HG02798 (cell line): ENCODE data around the gene CLDN7.

Source experiments
- ATAC-seq: cut with Tn5 transposase; IDR thresholded peaks from one replicate; pipeline ENCODE4 v1.9.1; 2021; ENCODE audit warnings: mild to moderate bottlenecking; ENCODE audit not compliant: unreplicated experiment, poor library complexity

The CLDN7 gene

DNA sequence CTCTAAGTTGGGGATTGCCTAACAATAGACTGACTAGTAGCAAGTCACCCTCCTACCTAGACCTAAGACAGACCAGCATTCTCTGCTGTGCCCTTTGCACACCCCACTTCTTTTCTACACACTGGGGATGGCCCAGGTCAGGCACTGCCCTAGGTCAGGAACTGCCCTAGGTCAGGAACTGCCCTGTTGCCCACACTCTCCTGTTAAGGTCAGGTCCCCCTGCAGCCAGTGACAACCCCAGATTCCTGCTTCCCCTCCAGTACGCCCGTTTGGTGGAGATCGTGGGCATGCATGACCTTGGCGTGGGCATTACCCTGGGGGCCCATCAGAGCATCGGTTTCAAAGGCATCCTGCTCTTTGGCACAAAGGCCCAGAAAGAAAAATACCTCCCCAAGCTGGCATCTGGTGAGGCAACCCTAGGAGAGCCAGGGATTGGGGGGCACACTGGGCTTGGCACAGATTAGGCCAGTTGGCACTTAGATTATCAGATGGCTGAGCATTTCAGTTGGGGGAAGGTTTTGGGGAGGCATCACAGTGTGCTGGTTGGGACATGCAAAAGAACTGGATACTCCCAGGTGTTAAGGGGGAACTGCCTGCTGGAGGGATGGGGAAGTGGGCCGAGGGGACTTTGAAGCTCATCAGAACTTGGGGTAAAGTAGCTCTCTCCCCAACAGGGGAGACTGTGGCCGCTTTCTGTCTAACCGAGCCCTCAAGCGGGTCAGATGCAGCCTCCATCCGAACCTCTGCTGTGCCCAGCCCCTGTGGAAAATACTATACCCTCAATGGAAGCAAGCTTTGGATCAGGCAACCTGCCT, 40.8 kb downstream of the CLDN7 start:
- no peak for ATAC-seq

DNA sequence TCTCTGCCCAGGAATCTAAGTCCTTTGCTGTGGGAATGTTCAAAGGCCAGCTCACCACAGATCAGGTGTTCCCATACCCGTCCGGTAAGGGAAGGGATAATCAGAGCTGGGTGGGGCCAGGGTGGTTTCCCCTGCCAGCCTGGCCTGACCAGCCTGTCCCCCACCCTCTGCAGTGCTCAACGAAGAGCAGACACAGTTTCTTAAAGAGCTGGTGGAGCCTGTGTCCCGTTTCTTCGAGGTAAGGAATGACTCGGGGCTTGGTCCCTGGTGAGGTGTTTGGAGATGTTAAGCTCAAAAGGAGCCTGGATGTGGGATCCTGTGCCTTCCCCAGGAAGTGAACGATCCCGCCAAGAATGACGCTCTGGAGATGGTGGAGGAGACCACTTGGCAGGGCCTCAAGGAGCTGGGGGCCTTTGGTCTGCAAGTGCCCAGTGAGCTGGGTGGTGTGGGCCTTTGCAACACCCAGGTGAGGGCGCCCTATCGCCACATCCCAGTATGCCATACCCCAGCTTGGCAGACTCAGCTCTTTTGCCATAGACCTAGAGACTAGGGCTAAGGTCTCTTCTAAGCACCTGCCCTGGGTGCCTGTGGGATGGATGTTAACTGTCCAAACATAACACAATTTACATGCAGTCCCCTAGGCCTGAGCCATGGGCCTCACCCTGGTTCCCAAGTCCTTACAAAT, 41.5 kb downstream of the CLDN7 start:
- no peak for ATAC-seq

DNA sequence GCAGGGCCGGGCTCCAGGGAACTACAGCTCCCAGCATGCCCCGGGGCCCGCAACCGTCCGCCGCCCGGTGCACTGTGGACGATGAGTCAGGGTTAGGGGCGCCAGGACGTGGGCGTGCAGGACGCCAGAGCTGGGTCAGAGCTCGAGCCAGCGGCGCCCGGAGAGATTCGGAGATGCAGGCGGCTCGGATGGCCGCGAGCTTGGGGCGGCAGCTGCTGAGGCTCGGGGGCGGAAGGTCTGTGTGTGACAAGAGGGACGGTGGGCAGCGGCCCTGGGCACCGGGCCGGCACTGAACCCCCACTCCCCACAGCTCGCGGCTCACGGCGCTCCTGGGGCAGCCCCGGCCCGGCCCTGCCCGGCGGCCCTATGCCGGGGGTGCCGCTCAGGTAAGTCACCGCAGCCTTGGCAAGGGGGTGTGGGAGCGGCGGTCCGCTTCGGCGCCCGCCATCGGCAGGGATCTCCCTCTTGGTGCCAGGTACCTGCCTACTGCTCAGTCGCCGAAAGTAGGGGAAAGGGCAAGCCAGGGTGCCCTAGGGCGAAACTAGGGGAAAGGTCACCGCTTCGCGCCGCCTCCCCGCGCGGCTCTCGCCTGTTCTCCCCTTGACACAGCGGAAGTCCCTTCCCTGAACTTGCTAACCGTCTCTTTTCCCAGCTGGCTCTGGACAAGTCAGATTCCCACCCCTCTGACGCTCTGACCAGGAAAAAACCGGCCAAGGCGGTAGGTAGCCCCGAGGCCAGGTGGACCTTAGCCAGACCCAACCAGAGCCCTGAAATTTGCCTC, 42.3 kb downstream of the CLDN7 start, which contains the start of the genes ACADVL and DLG4:
TSS of gene ACADVL (plus strand) at position 127 of the 781 bp plus-strand sequence. CDS start at position 174, 47 bp downstream.
TSS of gene DLG4 (minus strand) at position 25 of the 781 bp plus-strand sequence.
- ATAC-seq, result peak; percentile 62

DNA sequence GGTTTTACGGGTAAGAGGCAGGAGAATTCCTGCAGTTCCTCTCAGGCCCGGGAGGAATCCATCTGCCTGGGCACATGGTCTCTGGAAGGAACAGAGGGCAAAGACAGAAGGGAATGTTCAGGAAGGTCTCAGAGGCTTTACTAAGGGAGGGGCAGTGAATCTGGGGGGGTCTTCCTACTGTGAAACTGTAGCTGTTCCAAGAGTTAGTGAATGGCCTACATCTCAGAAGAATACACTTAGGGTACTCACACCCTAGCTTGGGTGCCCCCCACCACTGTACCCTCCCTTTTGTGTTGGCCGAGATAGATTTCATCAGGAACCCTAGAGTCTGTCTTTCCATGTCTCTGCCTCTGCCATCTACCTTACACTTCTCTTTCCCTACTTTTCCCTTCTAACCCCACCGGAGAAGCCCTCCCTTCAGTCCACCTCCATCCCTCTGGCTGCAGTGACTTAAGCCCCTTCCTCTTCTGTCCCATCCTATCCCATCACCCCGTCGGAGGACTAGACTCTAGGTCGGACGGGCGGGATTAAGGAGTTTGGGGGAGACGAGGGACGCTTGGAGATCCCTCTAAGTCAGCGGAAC, 43.0 kb downstream of the CLDN7 start:
- ATAC-seq, result no peak

DNA sequence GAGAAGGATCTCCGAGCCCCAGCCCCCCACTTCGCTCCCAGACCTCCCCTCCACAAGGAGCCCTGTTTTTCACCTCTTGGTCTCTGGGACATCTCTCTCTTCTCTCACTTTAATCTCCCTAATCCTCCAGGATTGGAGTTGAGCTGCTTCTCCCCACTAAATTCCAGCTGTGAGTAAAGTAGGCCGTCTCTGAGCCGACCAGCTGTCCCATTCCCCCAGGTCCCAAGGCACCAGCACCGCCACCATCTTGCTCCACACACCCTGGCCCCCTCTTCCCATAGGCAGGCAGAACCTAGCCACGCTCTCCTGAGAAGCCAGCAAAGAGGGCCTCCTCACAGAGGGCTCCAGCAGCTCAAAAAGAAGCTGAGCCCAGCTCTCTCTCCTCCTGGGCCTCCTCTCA, 43.5 kb downstream of the CLDN7 start:
- no peak for ATAC-seq

DNA sequence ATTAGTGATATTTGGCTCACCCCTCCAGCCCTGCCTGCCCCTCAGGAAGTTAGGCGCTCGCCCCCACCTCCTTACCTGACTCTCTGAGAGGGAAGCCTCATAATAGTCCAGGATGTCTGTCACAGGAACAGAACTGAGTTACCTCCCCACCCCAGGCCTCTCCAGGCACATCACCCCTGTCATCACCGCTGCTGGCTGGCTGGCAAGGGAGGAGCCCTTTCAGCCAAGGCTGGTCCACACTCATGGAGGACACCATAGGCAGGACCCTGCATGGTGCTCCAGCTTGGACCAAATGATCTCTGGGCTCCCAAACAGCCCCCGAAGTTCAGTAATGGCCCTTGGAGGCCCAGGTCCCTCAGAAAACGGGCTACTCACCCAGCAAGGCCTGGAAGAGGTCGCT, 44.1 kb downstream of the CLDN7 start:
- ATAC-seq, result no peak

DNA sequence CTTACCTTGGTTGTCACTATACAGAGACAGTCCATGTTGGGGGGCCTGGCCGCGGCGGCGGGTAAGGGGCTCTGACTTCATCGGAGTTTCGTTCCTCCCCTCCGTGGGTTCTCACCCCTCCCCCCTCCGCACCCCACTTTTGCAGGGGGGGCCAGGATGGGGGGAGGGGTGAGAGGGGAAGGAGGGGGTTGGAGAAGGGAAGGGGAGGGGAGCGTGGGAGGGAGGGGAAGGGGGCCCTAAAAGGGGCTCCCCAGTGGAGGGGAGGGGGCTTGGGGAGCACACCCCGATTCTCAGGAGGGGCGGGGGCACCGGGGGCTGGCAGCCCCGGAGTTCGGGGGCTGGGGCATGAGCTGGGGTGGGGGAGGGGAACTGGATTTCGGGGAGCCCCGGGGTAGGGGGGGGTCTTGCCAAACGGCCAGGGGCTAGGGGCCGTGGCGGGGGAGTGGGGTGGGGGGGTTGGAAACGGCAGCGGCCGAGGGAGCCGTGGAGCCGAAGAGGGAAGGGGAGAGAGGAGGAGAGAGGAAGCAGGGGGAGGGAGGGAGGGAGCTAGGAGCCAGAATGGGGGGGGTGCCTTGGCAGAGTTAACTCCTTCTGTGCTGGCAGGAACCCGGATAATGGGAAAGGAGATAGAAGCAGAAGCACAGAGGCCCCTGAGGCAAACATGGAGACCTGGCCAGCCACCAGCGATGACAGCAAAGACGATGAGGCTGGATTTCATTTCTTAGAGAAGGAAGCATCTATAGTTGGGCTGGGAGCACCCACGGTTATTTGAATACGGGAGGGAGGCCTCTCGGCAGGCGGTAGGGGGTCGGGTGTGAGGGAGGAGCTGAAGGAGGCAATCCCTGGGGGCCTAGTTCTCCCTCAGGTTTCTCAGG, 44.9 kb downstream of the CLDN7 start:
- no peak for ATAC-seq

DNA sequence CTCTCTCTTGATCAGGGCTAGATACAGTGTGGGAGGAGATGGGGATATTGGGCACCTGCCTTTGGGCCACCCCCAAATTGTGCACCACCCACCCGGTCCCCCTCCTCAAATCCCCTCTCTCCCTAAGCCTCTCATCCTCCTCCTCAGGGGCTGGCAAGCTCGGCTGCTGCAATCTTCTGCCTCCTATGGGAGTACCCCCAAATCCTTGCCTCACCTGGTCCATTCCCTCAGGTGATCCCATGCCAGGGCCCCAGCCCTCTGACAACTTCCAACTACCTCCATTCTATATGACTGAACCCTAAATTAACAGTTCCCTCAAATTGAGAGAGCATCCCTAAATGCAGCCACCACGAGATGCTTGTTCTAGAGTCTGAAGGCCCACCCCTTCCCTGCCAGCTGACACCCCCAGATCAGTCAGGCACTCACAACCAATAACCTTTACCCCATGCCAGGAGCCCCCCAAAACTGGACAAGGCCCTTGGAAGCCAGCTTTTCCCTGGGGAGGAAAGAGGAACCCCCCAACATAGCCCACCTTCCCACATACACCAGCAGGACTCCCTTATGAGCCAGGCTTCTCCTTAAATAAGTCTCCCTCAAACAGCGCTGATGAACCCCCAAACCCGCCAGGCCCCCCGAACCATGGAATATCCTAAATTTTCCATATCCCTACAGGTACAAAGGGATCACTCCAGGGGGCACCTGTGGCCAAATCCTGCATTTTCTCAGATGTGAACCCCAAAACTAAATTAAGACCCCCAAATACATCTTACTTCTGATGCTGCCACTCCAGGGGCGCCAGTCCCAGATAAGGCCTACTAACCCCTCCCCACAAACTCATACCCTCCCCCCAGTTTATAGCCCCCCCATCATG, 45.8 kb downstream of the CLDN7 start:
- no peak for ATAC-seq

DNA sequence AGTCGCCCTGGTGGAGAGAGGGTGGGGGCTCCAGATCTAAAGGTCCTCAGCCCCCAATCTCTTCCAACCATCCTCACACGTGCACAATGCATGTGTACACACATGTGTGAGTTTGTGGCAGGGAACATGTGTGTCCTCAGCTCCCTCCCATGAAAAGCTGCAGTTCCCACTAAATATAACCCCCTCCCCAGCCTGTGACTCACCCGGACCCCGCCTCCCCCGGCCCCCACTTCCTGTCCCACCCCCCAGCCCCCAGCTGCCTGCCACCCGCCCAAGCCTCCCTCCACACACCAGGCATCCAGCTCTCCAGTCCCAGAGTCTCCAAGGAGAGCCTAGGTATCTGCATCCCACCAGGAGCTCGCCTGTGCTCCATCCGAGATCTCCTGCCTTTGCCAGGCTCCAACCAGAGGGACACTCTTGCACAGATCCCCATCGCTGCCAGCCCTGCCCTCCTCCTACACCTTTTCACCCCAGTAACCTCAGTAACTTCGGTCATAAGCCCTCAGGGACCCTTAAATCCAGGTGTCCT, 46.6 kb downstream of the CLDN7 start:
- ATAC-seq, result no peak

DNA sequence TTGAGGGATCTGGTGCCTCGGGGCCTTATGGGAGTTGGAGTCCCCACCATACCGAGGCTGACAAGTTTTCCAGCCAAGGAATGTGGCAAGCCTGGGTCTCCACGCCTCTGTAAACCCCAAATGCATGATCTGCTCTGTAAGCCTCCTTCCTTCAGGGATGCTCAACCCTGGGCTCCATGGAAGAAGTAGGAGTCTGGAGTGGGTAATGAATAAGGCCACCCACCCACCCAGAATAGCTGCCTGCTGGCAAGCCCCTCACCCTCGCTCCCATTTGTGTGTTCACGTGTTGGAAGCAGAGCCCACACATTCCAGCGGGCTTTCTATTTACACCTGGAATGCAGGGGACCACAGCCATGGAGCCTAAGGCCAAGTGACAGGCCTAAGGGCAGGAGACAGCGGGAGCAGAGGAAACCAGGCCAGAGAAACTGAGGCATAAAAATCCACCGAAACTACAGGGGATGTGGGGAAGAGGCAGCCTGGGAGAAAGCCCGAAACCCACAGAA, 47.1 kb downstream of the CLDN7 start:
- ATAC-seq, result no peak

DNA sequence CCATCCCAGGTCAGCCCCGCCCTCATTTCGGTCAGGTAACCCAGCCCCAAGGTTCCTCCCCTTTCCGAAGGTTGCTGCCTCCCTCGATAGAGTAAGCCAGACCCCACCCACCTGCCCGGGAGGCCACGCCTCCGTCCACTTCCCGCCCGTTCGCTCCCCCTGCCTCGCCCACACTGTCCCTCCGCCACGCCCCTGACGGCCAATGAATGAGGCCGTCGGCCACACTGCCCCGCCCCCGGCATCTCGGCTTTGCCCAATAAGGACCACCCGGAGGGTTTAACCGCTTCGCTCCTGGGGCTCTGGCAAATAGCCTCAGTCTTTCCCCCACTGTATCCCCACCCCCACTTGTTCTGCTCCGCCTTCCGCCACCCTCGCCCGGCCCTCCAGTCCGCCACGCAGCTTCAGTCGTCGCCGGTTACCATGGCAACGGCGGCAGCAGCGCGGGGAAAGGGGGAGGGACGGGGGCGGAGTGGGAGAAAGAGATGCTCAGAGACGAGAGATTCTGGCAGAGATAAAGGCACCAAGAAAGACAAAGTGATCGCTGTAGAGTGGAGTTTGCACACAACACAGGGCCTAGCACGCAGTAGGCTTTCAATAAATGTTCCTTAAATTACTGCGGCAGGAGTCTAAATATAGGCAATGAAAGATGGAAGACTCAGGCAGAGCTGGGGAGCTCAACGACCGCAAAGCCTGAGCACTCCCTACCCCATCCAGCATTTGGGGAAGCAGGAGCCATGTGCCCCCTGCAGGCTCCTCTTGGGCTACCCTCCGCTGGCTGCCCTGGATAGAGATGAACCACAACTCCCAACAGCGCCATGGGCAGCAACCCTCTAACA, 47.8 kb downstream of the CLDN7 start:
- peak; percentile 84 for ATAC-seq

DNA sequence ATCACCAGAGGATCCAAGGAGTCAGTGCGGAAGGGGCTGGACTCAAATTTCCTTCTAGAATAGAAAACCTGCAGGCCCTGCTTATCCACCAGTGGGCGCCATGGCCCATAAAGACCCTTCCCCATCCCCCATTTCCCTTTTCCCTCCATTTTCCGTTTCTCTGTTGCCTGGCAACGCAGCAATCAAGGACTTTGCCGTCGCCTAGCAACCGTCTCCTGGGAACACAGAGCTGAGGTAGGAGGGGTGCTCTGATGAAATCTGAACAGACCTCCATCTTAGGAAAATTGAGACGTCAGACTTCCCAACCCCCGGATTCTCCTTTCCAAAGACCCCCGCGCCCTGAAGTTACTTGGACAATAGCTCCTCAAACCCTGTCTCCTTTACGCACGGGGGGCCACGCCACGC, 48.4 kb downstream of the CLDN7 start:
- peak; percentile 2 for ATAC-seq

DNA sequence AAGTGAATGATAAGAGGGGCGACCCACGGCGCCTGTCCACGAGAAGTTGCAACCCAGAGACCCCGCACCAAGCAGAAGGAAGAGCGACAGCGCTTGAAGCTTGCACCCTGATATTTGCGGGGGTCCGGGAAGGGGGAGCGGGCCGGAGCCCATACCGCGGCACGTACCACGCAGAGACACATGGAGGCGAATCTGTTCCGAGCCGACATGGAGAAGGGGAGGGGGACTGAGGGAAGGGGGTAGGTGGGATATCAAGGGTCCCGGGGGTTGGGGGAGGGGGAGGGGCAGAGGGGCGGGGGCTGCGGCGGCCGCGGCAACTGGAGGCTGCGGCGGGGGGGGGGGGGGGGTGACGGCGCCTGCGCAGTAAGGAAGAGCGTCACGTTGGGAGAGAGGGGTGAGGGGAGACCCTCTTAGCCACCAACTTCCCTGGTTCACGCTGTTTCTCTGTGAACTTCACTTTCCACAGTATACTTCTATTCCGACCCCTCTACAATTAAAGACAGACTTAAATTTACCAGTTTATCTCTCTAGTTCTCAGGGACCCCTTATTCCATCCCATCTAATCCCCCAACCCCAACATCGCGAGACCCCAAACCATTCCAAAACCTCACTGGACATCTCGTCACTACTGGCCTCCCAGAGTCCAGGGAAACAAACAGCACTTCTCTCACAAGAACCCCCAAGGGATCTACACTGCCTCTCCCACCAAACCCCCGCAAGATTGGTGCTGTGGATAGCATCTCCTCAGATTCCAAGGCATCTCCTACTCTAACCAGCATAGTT, 50.6 kb downstream of the CLDN7 start:
- no peak for ATAC-seq
